Mesothelial cell of epicardium (in vitro differentiated cells): ENCODE data around the gene PDZRN3. TPM values are rescaled to one million over a fixed set of nuclear protein-coding genes. Genes with fewer than 3 reads are reported as not detected.

Source experiments
- DNase-seq, 2 experiments: peaks; one replicate each; pipeline ENCODE4 v3.0.0; 2021; ENCODE audit warnings: low spot score in 2 of 2; ENCODE audit not compliant: unreplicated experiment in 2 of 2
- H3K27ac Mint-ChIP-seq: 2 replicates; pipeline ENCODE4 v1.8.0; 2021; ENCODE audit warnings: mixed read lengths
- H3K27me3 Mint-ChIP-seq: 2 replicates; pipeline ENCODE4 v1.8.0; 2021; ENCODE audit warnings: low read depth, mixed read lengths
- H3K36me3 Mint-ChIP-seq: 2 replicates; pipeline ENCODE4 v1.8.0; 2021; ENCODE audit warnings: mixed read lengths
- H3K4me1 Mint-ChIP-seq: 2 replicates; pipeline ENCODE4 v1.8.0; 2021; ENCODE audit warnings: mixed read lengths
- H3K4me3 Mint-ChIP-seq: 2 replicates; pipeline ENCODE4 v1.8.0; 2021; ENCODE audit warnings: mild to moderate bottlenecking, moderate library complexity, mixed read lengths
- H3K9me3 Mint-ChIP-seq: 2 replicates; pipeline ENCODE4 v1.8.0; 2021; ENCODE audit warnings: mixed read lengths
- CTCF ChIP-seq: fragments of 200-600 bp; sonication (generic); IDR thresholded peaks from one replicate; pipeline ENCODE4 v1.5.0; 2021; ENCODE audit warnings: antibody characterized with exemption; ENCODE audit not compliant: unreplicated experiment
- total RNA-seq: library from RNA; stranded (reverse); gene quantifications from 3 replicates; pipeline ENCODE4 v1.2.1, GENCODE V29; 2021

The PDZRN3 gene
- total RNA-seq, 1 donor from 2014 or later: 48.4 TPM

GRCh38 chr3:73433687-73434086 is 191.1 kb downstream of the PDZRN3 start:
- Mint-ChIP-seq H3K27ac (no peak overlapping the region), H3K27me3 (no peaks in the 10 kb centered on the region), H3K9me3 (no peaks in the 10 kb centered on the region), H3K36me3 (no peaks in the 10 kb centered on the region), H3K4me1 (peaks cover 45% of the 10 kb centered on the region), H3K4me3 (no peak overlapping the region)
- no peak for DNase-seq
- no peak for TF ChIP-seq CTCF

GRCh38 chr3:73433079-73433478 is 191.7 kb downstream of the PDZRN3 start:
- no peaks in the 10 kb centered on the region for H3K9me3 Mint-ChIP-seq
- no peaks in the 10 kb centered on the region for H3K27me3 Mint-ChIP-seq
- H3K4me3 Mint-ChIP-seq: no peak overlapping the region
- TF ChIP-seq CTCF: no peak
- no peak for DNase-seq
- no peaks in the 10 kb centered on the region for H3K36me3 Mint-ChIP-seq
- H3K4me1 Mint-ChIP-seq: peaks cover 45% of the 10 kb centered on the region
- H3K27ac Mint-ChIP-seq: no peak overlapping the region

GRCh38 chr3:73432706-73433032 is 192.1 kb downstream of the PDZRN3 start:
- peaks cover 42% of the 10 kb centered on the region for H3K4me1 Mint-ChIP-seq
- DNase-seq: no peak
- no peak overlapping the region for H3K27ac Mint-ChIP-seq
- no peaks in the 10 kb centered on the region for H3K36me3 Mint-ChIP-seq
- H3K9me3 Mint-ChIP-seq: no peaks in the 10 kb centered on the region
- no peaks in the 10 kb centered on the region for H3K27me3 Mint-ChIP-seq
- no peak overlapping the region for H3K4me3 Mint-ChIP-seq
- no peak for TF ChIP-seq CTCF

GRCh38 chr3:73432023-73432705 is 192.6 kb downstream of the PDZRN3 start:
- peaks cover 43% of the 10 kb centered on the region for H3K4me1 Mint-ChIP-seq
- H3K36me3 Mint-ChIP-seq: no peaks in the 10 kb centered on the region
- H3K9me3 Mint-ChIP-seq: no peaks in the 10 kb centered on the region
- H3K27ac Mint-ChIP-seq: peak overlapping the region; percentile 60
- no peak overlapping the region for H3K4me3 Mint-ChIP-seq
- TF ChIP-seq CTCF: peak; percentile 92
- no peaks in the 10 kb centered on the region for H3K27me3 Mint-ChIP-seq
- no peak for DNase-seq

GRCh38 chr3:73431183-73431900 is 193.4 kb downstream of the PDZRN3 start:
- no peak overlapping the region for H3K4me3 Mint-ChIP-seq
- no peak for TF ChIP-seq CTCF
- H3K4me1 Mint-ChIP-seq: peaks cover 50% of the 10 kb centered on the region
- H3K36me3 Mint-ChIP-seq: no peaks in the 10 kb centered on the region
- no peak for DNase-seq
- no peaks in the 10 kb centered on the region for H3K9me3 Mint-ChIP-seq
- H3K27ac Mint-ChIP-seq: peak overlapping the region; percentile 69
- no peaks in the 10 kb centered on the region for H3K27me3 Mint-ChIP-seq
